Neural progenitor cell (in vitro differentiated cells): ENCODE measurements around the gene HEMK1. TPM values are rescaled to one million over a fixed set of nuclear protein-coding genes. Genes with fewer than 3 reads are reported as not detected.

Experiments used
- DNase-seq: peaks from one replicate; pipeline ENCODE4 v3.0.0-alpha.2; 2016; ENCODE audit warnings: low spot score
- H2AFZ ChIP-seq: fragments of 200-600 bp; sonication (generic); replicated peaks from 2 replicates; pipeline ENCODE4 v1.6.1; 2016; ENCODE audit warnings: antibody characterized with exemption
- H3F3A ChIP-seq: fragments of 200-600 bp; sonication (generic); 2 replicates; pipeline ENCODE4 v1.6.1; 2016; ENCODE audit warnings: antibody characterized with exemption, low read depth
- H3K27ac ChIP-seq: fragments of 200-600 bp; sonication (generic); 2 replicates; pipeline ENCODE4 v1.5.1; 2016; ENCODE audit warnings: mild to moderate bottlenecking
- H3K27me3 ChIP-seq: fragments of 200-600 bp; sonication (generic); 2 replicates; pipeline ENCODE4 v1.6.1; 2016; ENCODE audit warnings: mild to moderate bottlenecking, moderate library complexity
- H3K36me3 ChIP-seq: fragments of 200-600 bp; sonication (generic); 2 replicates; pipeline ENCODE4 v1.5.1; 2016
- H3K4me1 ChIP-seq: fragments of 200-600 bp; sonication (generic); 2 replicates; pipeline ENCODE4 v1.6.1; 2016; ENCODE audit warnings: mixed run types
- H3K4me2 ChIP-seq: fragments of 200-600 bp; sonication (generic); 2 replicates; pipeline ENCODE4 v1.6.1; 2016
- H3K4me3 ChIP-seq: fragments of 200-600 bp; sonication (generic); 2 replicates; pipeline ENCODE4 v1.5.1; 2016
- H3K79me2 ChIP-seq: fragments of 200-600 bp; sonication (generic); 2 replicates; pipeline ENCODE4 v1.6.1; 2016; ENCODE audit warnings: low read depth
- H3K9ac ChIP-seq: fragments of 200-600 bp; sonication (generic); 2 replicates; pipeline ENCODE4 v1.6.1; 2016
- H3K9me3 ChIP-seq: fragments of 200-600 bp; sonication (generic); 2 replicates; pipeline ENCODE4 v1.5.1; 2016; ENCODE audit warnings: low read depth
- H4K20me1 ChIP-seq: fragments of 200-600 bp; sonication (generic); 2 replicates; pipeline ENCODE4 v1.6.1; 2016; ENCODE audit warnings: low read depth
- H3K27ac Mint-ChIP-seq: 3 replicates; pipeline ENCODE4 v1.8.0; 2021; ENCODE audit warnings: mixed read lengths
- H3K27me3 Mint-ChIP-seq: 2 replicates; pipeline ENCODE4 v1.8.0; 2022; ENCODE audit warnings: low read depth, mild to moderate bottlenecking, inconsistent platforms, moderate library complexity, mixed read lengths; ENCODE audit not compliant: insufficient read depth
- H3K36me3 Mint-ChIP-seq: 3 replicates; pipeline ENCODE4 v1.8.0; 2021; ENCODE audit warnings: mixed read lengths
- H3K4me1 Mint-ChIP-seq: 3 replicates; pipeline ENCODE4 v1.8.0; 2021; ENCODE audit warnings: mixed read lengths
- H3K4me3 Mint-ChIP-seq: 3 replicates; pipeline ENCODE4 v1.8.0; 2021; ENCODE audit warnings: mild to moderate bottlenecking, moderate library complexity, mixed read lengths
- H3K9me3 Mint-ChIP-seq: 3 replicates; pipeline ENCODE4 v1.8.0; 2020; ENCODE audit warnings: mixed read lengths
- CTCF ChIP-seq: fragments of 200-600 bp; sonication (generic); IDR thresholded peaks from 2 replicates; pipeline ENCODE4 v1.5.1; 2017; ENCODE audit warnings: antibody characterized with exemption, mild to moderate bottlenecking
- EZH2 ChIP-seq: fragments of 200-600 bp; sonication (generic); IDR thresholded peaks from 2 replicates; pipeline ENCODE4 v1.6.1; 2017; ENCODE audit warnings: antibody characterized with exemption, mild to moderate bottlenecking, moderate library complexity
- EZH2phosphoT487 ChIP-seq: fragments of 200-600 bp; sonication (generic); IDR thresholded peaks from 2 replicates; pipeline ENCODE4 v1.6.1; 2017; ENCODE audit warnings: antibody characterized with exemption
- total RNA-seq: library from RNA; depleted of rRNA; stranded (reverse); fragments of >200 nt; gene quantifications from 2 replicates; pipeline ENCODE4 v1.2.3, GENCODE V29; 2015; ENCODE audit warnings: low replicate concordance

HEMK1 gene
- total RNA-seq, 1 donor from 2014 or later, result 9.3 TPM

- H3K4me3 Mint-ChIP-seq, result no peak overlapping the region
- Histone ChIP-seq H3K27me3 (no peaks in the 10 kb centered on the region), H3K4me3 (no peak overlapping the region), H3K9me3 (no peaks in the 10 kb centered on the region), H3K9ac (no peak overlapping the region), H3K79me2 (peaks cover 10% of the 10 kb centered on the region), H3K4me2 (no peak overlapping the region), H3K27ac (no peak overlapping the region), H3K36me3 (no peaks in the 10 kb centered on the region), H4K20me1 (no peaks in the 10 kb centered on the region), H3K4me1 (peaks cover 6% of the 10 kb centered on the region), H3F3A (peaks cover 12% of the 10 kb centered on the region), H2AFZ (no peak overlapping the region)
- no peaks in the 10 kb centered on the region for H3K36me3 Mint-ChIP-seq
- peaks cover 13% of the 10 kb centered on the region for H3K4me1 Mint-ChIP-seq
- peaks cover 2% of the 10 kb centered on the region for H3K27me3 Mint-ChIP-seq
- DNase-seq, result no peak
- TF ChIP-seq CTCF (no peak), EZH2 (no peak), EZH2phosphoT487 (no peak)
- H3K9me3 Mint-ChIP-seq, result no peaks in the 10 kb centered on the region
- no peak overlapping the region for H3K27ac Mint-ChIP-seq
These were observed 4.5 kb downstream of the HEMK1 start for GRCh38 chr3:50573566-50574443.

- Mint-ChIP-seq H3K27me3 (peaks cover 2% of the 10 kb centered on the region), H3K27ac (no peak overlapping the region), H3K9me3 (no peaks in the 10 kb centered on the region), H3K4me3 (no peak overlapping the region), H3K4me1 (peaks cover 12% of the 10 kb centered on the region), H3K36me3 (peaks cover 3% of the 10 kb centered on the region)
- TF ChIP-seq EZH2 (no peak), CTCF (no peak), EZH2phosphoT487 (no peak)
- peaks cover 6% of the 10 kb centered on the region for H3K4me1 ChIP-seq
- no peak overlapping the region for H3K27ac ChIP-seq
- H2AFZ ChIP-seq, result no peak overlapping the region
- H3K4me3 ChIP-seq, result no peak overlapping the region
- H3K27me3 ChIP-seq, result no peaks in the 10 kb centered on the region
- H3K9ac ChIP-seq, result no peak overlapping the region
- H3K4me2 ChIP-seq, result no peak overlapping the region
- H3K9me3 ChIP-seq, result no peaks in the 10 kb centered on the region
- H3F3A ChIP-seq, result peaks cover 10% of the 10 kb centered on the region
- peaks cover 10% of the 10 kb centered on the region for H3K79me2 ChIP-seq
- no peaks in the 10 kb centered on the region for H3K36me3 ChIP-seq
- no peaks in the 10 kb centered on the region for H4K20me1 ChIP-seq
- no peak for DNase-seq
These were observed 5.1 kb downstream of the HEMK1 start for GRCh38 chr3:50574444-50574831.

- no peak overlapping the region for H3K4me3 Mint-ChIP-seq
- H4K20me1 ChIP-seq, result no peaks in the 10 kb centered on the region
- no peak overlapping the region for H3K27ac Mint-ChIP-seq
- no peaks in the 10 kb centered on the region for H3K36me3 ChIP-seq
- H3F3A ChIP-seq, result peaks cover 2% of the 10 kb centered on the region
- H3K9me3 ChIP-seq, result no peaks in the 10 kb centered on the region
- TF ChIP-seq EZH2phosphoT487 (no peak), CTCF (no peak), EZH2 (no peak)
- H3K27me3 ChIP-seq, result no peaks in the 10 kb centered on the region
- peaks cover 2% of the 10 kb centered on the region for H3K27me3 Mint-ChIP-seq
- H3K4me1 ChIP-seq, result peaks cover under 1% of the 10 kb centered on the region
- no peak for DNase-seq
- H3K79me2 ChIP-seq, result peaks cover under 1% of the 10 kb centered on the region
- H3K4me2 ChIP-seq, result no peak overlapping the region
- H2AFZ ChIP-seq, result no peak overlapping the region
- H3K4me3 ChIP-seq, result no peak overlapping the region
- H3K4me1 Mint-ChIP-seq, result peaks cover 5% of the 10 kb centered on the region
- H3K9me3 Mint-ChIP-seq, result no peaks in the 10 kb centered on the region
- peaks cover 3% of the 10 kb centered on the region for H3K36me3 Mint-ChIP-seq
- H3K9ac ChIP-seq, result no peak overlapping the region
- no peak overlapping the region for H3K27ac ChIP-seq
These were observed 6.0 kb downstream of the HEMK1 start for GRCh38 chr3:50575372-50575771.
